HEK293T (cell line): Measurements from ENCODE around the gene SELENOH.

ENCODE experiments used
- CTBP1 ChIP-seq: fragments of 450-650 bp; IDR thresholded peaks from 2 replicates; pipeline ENCODE4 v1.6.1; 2016; ENCODE audit warnings: borderline replicate concordance
- ELF4 ChIP-seq: fragments of 450-650 bp; IDR thresholded peaks from 2 replicates; pipeline ENCODE4 v1.6.1; 2017; ENCODE audit warnings: antibody characterized with exemption
- FOXK2 ChIP-seq: fragments of 450-650 bp; IDR thresholded peaks from 2 replicates; pipeline ENCODE4 v1.6.1; 2016; ENCODE audit warnings: mild to moderate bottlenecking
- HDGF ChIP-seq: fragments of 450-650 bp; IDR thresholded peaks from 2 replicates; pipeline ENCODE4 v1.6.1; 2017; ENCODE audit warnings: antibody characterized with exemption, borderline replicate concordance
- SUZ12 ChIP-seq: fragments of 450-650 bp; IDR thresholded peaks from 2 replicates; pipeline ENCODE4 v1.6.1; 2016; ENCODE audit warnings: mild to moderate bottlenecking
- TARDBP ChIP-seq: fragments of 450-650 bp; IDR thresholded peaks from 2 replicates; pipeline ENCODE4 v1.6.1; 2016

DNA sequence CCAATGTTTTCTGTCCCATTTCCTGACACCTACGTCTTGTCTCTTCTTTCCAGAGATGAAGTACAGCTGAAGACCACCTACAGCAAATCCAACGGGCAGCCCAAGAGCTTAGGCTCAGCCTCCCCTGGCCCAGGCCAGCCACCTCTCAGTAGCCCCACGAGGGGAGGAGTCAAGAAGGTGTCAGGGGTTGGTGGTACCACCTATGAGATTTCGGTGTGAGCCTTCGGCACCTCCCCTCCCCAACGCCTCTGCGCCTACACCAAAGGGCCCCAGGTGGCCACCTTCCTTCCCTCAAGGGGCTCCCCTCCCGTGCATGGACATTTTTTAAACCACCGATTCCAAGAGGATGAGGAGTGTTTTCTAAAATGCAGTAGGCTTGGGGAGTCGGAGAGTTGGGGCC lies 41.5 kb upstream of the SELENOH start:
- no peak for TF ChIP-seq TARDBP
- no peak for TF ChIP-seq ELF4
- TF ChIP-seq FOXK2 = no peak
- TF ChIP-seq SUZ12 = no peak
- TF ChIP-seq HDGF = no peak
- no peak for TF ChIP-seq CTBP1
